ENCODE measurements around the gene SLC44A3.

SLC44A3 gene

DNA sequence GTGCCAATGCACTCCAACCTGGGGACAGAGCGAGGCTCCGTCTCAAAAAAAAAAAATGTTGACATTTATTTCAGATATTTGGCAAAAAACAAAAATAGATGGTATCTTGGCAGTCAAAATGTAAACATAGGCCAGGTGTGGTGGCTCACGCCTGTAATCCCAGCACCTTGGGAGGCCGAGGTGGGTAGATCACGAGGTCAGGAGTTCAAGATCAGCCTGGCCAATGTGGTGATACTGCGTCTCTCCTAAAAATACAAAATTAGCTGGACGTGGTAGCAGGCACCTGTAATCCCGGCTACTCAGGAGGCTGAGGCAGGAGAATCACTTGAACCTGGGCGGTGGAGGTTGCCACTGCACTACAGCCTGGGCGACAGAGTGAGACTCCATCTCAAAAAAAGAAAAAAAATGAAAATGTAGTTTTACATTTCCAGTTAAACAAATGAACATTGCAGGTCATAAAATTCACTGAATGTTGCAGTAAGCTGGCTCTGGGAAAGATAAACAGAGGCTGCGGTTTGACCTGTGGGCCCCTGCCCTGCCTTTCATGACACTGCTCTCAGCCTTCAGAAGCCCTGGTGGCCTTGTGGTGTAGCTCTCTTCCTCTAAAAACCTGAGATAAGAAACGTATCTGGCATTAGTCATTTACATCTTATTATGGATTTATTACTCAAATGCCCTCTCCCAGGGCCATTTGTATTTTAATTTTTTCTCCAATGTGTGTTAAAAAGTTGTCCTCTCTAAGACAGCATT lies 12.2 kb upstream of the SLC44A3 start:
- DNase-seq, result peak; percentile 43
- no peak overlapping the region for H3K4me3 Mint-ChIP-seq

DNA sequence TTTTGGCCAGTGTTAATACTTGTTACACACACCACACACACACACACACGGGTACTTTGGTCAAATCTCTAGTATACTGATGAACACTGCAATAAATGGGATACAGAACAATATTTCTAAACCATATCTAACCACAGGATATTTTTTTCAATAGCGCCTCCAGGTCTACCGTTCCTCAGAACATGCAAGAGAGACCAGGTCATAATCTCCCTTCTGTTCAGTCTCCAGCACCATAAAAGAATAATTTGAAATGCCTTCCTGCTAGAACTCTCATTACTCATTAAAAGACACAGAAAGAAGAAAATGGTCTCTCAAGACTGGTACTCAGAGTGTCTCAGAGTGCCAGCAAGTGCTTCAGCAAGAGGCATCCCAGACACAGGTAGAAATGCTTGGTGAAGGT lies 11.5 kb upstream of the SLC44A3 start:
- Mint-ChIP-seq H3K27me3 (peaks cover 19% of the 10 kb centered on the region), H3K4me3 (no peak overlapping the region), H3K27ac (no peak overlapping the region), H3K36me3 (no peaks in the 10 kb centered on the region), H3K4me1 (peaks cover 25% of the 10 kb centered on the region), H3K9me3 (peaks cover 2% of the 10 kb centered on the region)
- no peak for DNase-seq
- CTCF ChIA-PET, result interaction anchor here (6.8 kb wide), 1 partner anchor 327 kb away, joined by 71 read pairs; no protein-coding TSS in a partner anchor

More for the DNA sequence above, 12.2 kb upstream of the SLC44A3 start:
- H3K4me1 Mint-ChIP-seq, result peaks cover 25% of the 10 kb centered on the region
- peaks cover 19% of the 10 kb centered on the region for H3K27me3 Mint-ChIP-seq
- H3K9me3 Mint-ChIP-seq, result no peaks in the 10 kb centered on the region
- peak overlapping the region; percentile 24 for H3K27ac Mint-ChIP-seq
- CTCF ChIA-PET, result interaction anchor here (0.8 to 6.8 kb wide), 4 partner anchors 46 to 326 kb away, joined by 4 to 71 read pairs (median 37); no protein-coding TSS in a partner anchor
- H3K36me3 Mint-ChIP-seq, result no peaks in the 10 kb centered on the region

DNA sequence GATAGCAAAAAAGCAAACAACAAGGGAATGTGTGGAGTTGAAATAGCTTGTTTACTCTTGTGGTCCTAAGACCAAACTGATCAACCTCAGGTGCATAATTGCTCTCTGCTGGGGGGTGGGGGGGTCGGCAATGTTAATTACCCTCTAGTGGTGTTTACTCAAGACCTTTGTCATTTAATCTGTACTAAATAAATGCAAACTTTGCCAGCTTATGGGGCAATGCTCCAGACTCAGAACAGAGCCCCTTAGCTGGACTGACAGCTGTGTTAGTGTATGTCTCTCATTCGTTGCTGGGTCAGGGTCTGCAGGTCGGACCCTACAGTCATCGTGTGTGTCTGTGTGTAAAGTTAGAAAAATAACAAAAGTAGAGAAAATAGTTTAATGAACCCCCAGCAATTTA lies 7.2 kb upstream of the SLC44A3 start:
- no peak for DNase-seq
- Mint-ChIP-seq H3K27me3 (peaks cover 24% of the 10 kb centered on the region), H3K9me3 (peaks cover 5% of the 10 kb centered on the region), H3K27ac (no peak overlapping the region), H3K36me3 (no peaks in the 10 kb centered on the region), H3K4me3 (no peak overlapping the region), H3K4me1 (peaks cover 11% of the 10 kb centered on the region)
- CTCF ChIA-PET, result no interaction called here

DNA sequence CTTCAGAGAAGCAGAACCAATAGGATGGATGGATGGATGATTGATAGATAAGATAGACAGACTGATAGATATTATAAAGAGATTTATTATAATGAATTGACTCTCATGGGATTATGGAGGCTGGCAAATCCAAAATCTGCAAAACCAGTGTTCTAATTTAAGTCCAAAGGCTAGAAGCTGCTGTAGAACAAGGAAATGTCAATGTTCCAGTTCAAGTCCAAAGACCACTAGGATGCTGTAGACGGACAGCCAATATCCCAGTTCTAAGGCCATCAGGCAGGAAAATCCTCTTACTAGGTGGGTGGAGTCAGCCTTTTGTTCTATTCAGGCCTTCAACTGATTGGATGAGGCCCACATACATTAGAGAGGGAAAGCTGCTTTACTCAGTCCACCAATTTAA lies 4.1 kb upstream of the SLC44A3 start:
- no peaks in the 10 kb centered on the region for H3K36me3 Mint-ChIP-seq
- CTCF ChIA-PET, result no interaction called here
- no peak for DNase-seq
- H3K4me1 Mint-ChIP-seq, result peaks cover 5% of the 10 kb centered on the region
- peaks cover 40% of the 10 kb centered on the region for H3K27me3 Mint-ChIP-seq
- no peak overlapping the region for H3K4me3 Mint-ChIP-seq
- no peak overlapping the region for H3K27ac Mint-ChIP-seq
- peaks cover 5% of the 10 kb centered on the region for H3K9me3 Mint-ChIP-seq

DNA sequence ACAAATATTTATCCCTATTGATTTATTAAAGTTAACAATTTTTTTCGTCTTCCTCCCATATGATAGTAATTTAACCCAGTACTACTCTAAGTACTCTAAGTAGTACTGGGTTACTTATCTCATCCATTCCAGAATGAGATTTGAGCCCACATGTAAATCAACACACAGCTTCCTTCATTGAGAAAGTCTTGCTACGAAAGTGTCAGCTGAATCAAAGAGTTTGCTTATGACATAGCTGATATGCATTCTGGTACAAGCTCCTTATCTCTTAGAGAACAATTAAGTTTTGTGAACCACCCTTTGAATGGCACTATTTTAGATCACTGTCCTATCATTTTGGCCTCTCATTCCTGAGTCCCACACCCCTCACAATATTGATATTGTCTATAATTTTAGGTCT lies 2.4 kb upstream of the SLC44A3 start:
- CTCF ChIA-PET, result interaction anchor here (2.1 kb wide), 1 partner anchor 12 kb away, joined by 6 read pairs; no protein-coding TSS in a partner anchor
- H3K9me3 Mint-ChIP-seq, result peaks cover 5% of the 10 kb centered on the region
- DNase-seq, result no peak
- H3K4me1 Mint-ChIP-seq, result peaks cover 5% of the 10 kb centered on the region
- H3K27me3 Mint-ChIP-seq, result peaks cover 43% of the 10 kb centered on the region
- no peak overlapping the region for H3K27ac Mint-ChIP-seq
- H3K4me3 Mint-ChIP-seq, result no peak overlapping the region
- no peaks in the 10 kb centered on the region for H3K36me3 Mint-ChIP-seq

DNA sequence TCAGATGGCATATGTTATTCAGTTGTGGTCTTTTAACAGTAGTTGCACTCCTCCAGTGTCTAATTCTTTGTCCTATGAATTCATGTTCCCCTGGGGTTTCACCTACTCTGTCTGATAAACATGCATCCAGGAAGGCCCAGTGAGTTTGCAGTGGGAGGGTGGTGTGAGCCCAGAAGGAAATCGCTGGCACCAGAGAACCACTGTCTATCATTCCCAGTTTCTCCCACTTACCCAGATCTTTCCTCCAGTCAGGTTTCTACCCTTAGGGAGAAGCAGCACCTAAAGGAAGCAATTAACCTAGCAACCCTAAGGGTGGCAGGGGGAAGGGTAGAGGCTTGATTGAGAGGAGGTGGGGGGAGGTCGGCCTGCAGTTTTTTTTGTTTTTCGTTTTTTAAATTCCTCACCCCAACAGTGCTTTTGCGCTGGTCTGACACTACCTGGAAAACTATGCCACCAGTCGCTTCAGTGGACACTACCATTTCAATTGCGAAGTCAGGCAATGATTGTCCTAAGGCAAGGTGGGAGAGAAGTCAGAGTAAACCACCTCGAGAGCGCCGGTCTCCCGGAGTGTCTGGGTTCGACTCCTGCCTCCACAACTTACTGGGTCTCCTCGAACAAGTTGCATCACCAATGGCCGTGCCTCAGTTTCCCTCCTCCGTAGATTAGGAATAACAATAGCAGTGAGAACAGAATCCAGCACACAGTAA lies 766 bp upstream of the SLC44A3 start:
- CTCF ChIA-PET, result no interaction called here
- Mint-ChIP-seq H3K9me3 (no peaks in the 10 kb centered on the region), H3K4me1 (peaks cover 5% of the 10 kb centered on the region), H3K27me3 (peaks cover 56% of the 10 kb centered on the region), H3K36me3 (no peaks in the 10 kb centered on the region), H3K4me3 (peak overlapping the region; percentile 17), H3K27ac (no peak overlapping the region)
- no peak for DNase-seq

DNA sequence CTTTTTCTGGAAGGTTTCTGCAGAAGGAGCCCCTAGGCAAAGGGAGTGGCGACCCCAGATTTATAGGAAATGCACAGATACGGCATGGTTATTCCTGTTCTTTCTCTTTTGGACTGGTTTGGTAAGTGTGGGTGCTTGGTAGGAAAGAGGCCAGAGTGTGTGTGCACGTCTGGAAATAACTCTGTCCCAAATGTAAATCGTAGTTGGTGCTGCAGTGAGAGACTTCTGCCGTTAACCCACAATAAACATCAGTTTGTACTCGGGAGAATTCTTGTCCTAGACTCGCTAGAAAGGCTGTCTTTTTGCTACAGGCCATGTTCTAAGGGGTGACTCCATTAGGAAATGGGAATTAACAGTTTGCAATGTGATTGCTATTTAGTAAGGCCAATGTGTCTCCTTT lies 779 bp downstream of the SLC44A3 start:
- H3K27ac Mint-ChIP-seq, result no peak overlapping the region
- H3K36me3 Mint-ChIP-seq, result no peaks in the 10 kb centered on the region
- CTCF ChIA-PET, result interaction anchor here (1.8 kb wide), 2 partner anchors 15 to 222 kb away, joined by 5 read pairs; no protein-coding TSS in a partner anchor
- no peak for DNase-seq
- no peaks in the 10 kb centered on the region for H3K9me3 Mint-ChIP-seq
- H3K27me3 Mint-ChIP-seq, result peaks cover 52% of the 10 kb centered on the region
- peaks cover 5% of the 10 kb centered on the region for H3K4me1 Mint-ChIP-seq
- H3K4me3 Mint-ChIP-seq, result no peak overlapping the region

DNA sequence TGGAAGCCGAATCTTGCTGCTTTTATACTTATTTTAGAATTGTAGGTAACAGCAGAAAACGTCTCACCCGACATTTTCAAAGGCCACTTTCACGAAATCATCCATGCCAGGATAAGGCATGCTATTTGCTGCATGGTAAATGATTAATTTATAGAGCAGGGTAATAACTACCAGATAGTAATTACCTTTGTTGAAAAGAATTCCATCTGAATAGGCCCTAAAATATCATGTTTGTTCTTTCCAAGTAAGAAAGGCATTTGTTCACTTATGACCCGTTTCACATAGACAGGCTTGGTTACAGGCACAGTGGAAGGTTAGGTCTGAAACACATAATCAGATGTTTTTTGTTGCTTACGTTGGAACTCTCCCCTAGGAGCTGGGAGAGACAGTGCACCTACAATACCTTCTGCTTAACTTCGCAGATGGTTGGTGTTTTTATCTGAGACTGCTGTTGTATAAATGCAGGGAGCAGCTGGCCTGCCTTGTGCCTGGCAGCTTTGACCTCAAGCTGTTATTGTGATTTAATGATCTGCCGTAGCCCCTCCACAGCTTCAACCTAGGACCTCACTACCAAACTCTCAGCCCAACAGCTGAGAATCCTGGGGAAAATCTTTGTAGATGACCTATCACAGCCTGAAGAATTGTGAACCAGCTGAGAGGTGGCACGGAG lies 1.6 kb downstream of the SLC44A3 start:
- H3K4me3 Mint-ChIP-seq, result no peak overlapping the region
- CTCF ChIA-PET, result interaction anchor here (1.8 kb wide), 2 partner anchors 16 to 222 kb away, joined by 5 read pairs; no protein-coding TSS in a partner anchor
- no peaks in the 10 kb centered on the region for H3K9me3 Mint-ChIP-seq

DNA sequence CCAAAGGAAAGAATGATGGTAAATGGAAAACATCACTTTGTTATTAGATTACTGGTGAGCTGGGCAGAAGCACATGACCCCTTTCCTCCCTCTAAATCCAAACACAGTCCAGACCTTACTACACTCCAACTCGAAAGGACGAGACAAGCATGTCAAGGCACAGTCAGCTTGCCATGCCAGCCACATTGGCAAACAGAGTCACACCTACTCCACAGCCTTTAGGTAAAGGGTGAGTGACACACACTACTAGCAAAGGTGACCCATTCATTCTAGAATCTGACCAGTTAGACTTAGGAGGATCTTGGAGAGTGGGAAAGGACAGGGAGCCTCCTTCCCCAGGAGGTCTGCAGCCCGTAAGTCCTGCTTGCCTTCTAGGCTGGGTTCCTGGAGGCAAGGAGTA lies 3.0 kb downstream of the SLC44A3 start:
- no peak overlapping the region for H3K4me3 Mint-ChIP-seq
- CTCF ChIA-PET, result no interaction called here
- H3K36me3 Mint-ChIP-seq, result no peaks in the 10 kb centered on the region
- no peaks in the 10 kb centered on the region for H3K9me3 Mint-ChIP-seq
- H3K27ac Mint-ChIP-seq, result no peak overlapping the region
- peaks cover 62% of the 10 kb centered on the region for H3K27me3 Mint-ChIP-seq
- peaks cover 5% of the 10 kb centered on the region for H3K4me1 Mint-ChIP-seq
- no peak for DNase-seq

More for the DNA sequence above, 1.6 kb downstream of the SLC44A3 start:
- no peaks in the 10 kb centered on the region for H3K36me3 Mint-ChIP-seq
- H3K27me3 Mint-ChIP-seq, result peaks cover 54% of the 10 kb centered on the region
- H3K4me1 Mint-ChIP-seq, result peaks cover 5% of the 10 kb centered on the region
- DNase-seq, result no peak
- H3K27ac Mint-ChIP-seq, result no peak overlapping the region

DNA sequence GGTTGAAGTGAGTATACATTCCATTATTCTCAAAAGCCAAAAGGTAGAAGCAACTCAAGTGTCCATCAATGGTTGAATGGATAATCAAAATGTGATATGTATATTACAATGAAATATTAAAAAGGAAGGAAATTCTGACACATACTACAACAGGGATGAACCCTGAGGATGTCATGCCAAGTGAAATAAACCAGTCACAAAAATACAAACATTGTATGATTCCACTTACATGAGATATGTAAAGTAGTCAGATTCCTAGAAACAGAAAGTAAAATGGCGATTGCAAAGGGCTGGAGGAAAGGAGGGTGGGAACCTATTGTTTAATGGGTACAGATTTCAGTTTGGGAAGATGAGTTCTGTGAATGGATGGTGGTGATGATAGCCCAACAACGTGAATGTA lies 5.8 kb downstream of the SLC44A3 start:
- peaks cover 1% of the 10 kb centered on the region for H3K4me1 Mint-ChIP-seq

DNA sequence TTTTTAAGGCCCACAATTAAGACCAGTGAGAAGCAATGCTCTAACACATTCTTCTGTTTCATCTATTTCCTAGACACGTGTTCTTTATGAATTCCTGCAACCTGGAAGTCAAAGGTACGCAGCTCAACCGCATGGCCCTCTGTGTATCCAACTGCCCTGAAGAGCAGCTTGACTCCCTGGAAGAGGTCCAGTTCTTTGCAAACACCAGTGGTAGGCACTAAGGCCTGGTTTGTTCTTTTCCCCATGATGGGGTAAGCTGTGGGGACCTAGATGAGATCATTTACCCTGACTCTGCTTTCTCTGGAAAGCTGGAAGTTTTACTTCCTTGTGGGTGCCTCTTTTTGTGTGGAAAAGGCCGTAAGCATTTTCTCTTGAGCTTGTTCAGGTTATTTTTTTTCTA lies 7.3 kb downstream of the SLC44A3 start:
- peaks cover 34% of the 10 kb centered on the region for H3K27me3 Mint-ChIP-seq

More for the DNA sequence above, 5.8 kb downstream of the SLC44A3 start:
- Mint-ChIP-seq H3K36me3 (no peaks in the 10 kb centered on the region), H3K27me3 (peaks cover 42% of the 10 kb centered on the region), H3K27ac (no peak overlapping the region), H3K9me3 (no peaks in the 10 kb centered on the region), H3K4me3 (no peak overlapping the region)
- CTCF ChIA-PET, result no interaction called here
- DNase-seq, result no peak

DNA sequence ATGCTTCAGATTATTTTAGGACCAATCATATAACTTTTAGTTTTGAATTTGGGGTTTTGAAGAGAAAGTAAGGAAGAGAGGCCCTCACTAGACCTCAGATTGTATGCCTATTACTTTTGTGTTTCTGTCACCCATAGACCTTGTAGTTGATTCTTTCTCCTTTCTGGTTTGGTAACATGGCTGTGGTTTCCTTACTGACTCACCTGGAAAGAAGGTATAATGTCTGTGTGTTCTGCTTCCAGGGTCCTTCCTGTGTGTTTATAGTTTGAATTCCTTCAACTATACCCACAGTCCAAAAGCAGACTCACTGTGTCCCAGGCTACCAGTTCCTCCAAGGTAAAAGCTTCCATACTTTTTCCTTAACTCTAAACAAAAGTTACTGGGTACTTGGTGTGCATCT lies 8.1 kb downstream of the SLC44A3 start:
- no peaks in the 10 kb centered on the region for H3K36me3 Mint-ChIP-seq
- peaks cover 31% of the 10 kb centered on the region for H3K27me3 Mint-ChIP-seq
- H3K4me3 Mint-ChIP-seq, result no peak overlapping the region
- CTCF ChIA-PET, result no interaction called here
- DNase-seq, result no peak
- H3K27ac Mint-ChIP-seq, result no peak overlapping the region
- H3K4me1 Mint-ChIP-seq, result no peaks in the 10 kb centered on the region
- no peaks in the 10 kb centered on the region for H3K9me3 Mint-ChIP-seq

More for the DNA sequence above, 7.3 kb downstream of the SLC44A3 start:
- Mint-ChIP-seq H3K27ac (no peak overlapping the region), H3K4me1 (no peaks in the 10 kb centered on the region), H3K9me3 (no peaks in the 10 kb centered on the region), H3K4me3 (no peak overlapping the region), H3K36me3 (no peaks in the 10 kb centered on the region)
- CTCF ChIA-PET, result no interaction called here
- DNase-seq, result no peak

DNA sequence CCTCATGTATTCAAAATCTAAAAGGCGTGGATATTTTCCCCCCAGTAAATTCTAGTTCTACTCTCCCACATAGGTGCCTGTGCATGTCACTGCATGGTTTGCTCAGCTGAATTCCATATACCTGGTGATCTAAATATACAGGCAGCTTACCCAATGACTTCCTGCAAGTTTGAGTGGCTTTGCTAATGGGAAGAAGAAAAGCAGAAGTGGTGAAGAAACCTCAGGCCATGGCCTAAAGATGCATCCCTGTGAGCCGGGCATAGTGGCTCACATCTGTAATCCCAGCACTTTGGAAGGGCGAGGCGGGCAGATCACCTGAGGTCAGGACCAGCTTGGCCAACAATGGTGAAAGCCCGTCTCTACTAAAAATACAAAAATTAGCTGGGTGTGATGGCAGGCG lies 11.5 kb downstream of the SLC44A3 start:
- no peaks in the 10 kb centered on the region for H3K4me1 Mint-ChIP-seq
- H3K36me3 Mint-ChIP-seq, result no peaks in the 10 kb centered on the region
- DNase-seq, result no peak
- no peaks in the 10 kb centered on the region for H3K9me3 Mint-ChIP-seq
- CTCF ChIA-PET, result no interaction called here
- no peak overlapping the region for H3K4me3 Mint-ChIP-seq
- peaks cover 38% of the 10 kb centered on the region for H3K27me3 Mint-ChIP-seq
- no peak overlapping the region for H3K27ac Mint-ChIP-seq

DNA sequence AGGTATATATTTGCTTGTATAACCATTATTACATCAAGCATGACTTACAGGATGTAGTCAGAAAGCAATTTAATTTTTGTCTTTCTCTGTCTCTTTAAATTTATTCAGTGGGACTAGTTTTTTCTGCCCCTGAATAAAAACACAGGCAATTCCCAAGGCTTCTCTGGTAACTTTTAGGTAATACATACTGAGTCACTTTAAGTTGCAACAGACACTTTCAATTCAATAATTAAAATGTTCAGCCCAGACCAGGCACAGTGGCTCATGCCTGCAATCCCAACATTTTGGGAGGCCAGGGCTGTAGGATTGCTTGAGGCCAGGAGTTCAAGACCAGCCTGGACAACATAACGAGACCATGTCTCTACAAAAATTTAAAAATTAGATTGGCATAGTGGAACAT lies 12.3 kb downstream of the SLC44A3 start:
- no peaks in the 10 kb centered on the region for H3K9me3 Mint-ChIP-seq
- no peak overlapping the region for H3K4me3 Mint-ChIP-seq
- DNase-seq, result no peak
- H3K27ac Mint-ChIP-seq, result no peak overlapping the region
- H3K27me3 Mint-ChIP-seq, result peaks cover 35% of the 10 kb centered on the region
- CTCF ChIA-PET, result interaction anchor here (0.6 kb wide), 1 partner anchor 1642 kb away, joined by 4 read pairs; no protein-coding TSS in a partner anchor
- no peaks in the 10 kb centered on the region for H3K4me1 Mint-ChIP-seq
- no peaks in the 10 kb centered on the region for H3K36me3 Mint-ChIP-seq
